ENCODE data around the gene NKIRAS1. TPM values are rescaled to one million over a fixed set of nuclear protein-coding genes. Genes with fewer than 3 reads are reported as not detected.
"Not testable (repeated sequence)": the region's sequence is repeated elsewhere in the genome, so short reads cannot be mapped to it uniquely, and the experiment has no call there.

NKIRAS1 gene
- total and polyA plus RNA-seq, 8 donors: 8.8 to 19.7 (median 14.5) TPM

DNA sequence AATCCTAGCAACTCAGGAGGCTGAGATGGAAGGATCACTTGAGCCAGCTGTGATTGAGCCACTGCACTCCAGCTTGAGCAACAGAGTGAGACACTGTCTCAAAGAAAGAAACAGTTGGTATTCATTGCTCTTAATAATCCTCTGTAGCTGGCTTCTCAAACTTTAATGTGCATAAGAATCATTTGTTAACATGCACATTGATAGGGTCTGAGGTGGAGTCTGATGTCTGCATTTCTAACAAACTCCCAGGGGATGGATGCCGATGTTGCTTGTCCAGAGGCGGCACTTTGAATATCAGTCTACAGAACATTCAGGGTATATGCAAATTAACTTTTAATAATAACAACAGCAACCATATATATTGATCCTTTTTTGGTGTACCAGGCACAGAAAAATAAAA lies 39.9 kb downstream of the NKIRAS1 start:
- DNase-seq (no peak), ATAC-seq (no peak)
- no peaks in the 10 kb centered on the region for H3K9me3 ChIP-seq
- TF ChIP-seq, protein P1, sequence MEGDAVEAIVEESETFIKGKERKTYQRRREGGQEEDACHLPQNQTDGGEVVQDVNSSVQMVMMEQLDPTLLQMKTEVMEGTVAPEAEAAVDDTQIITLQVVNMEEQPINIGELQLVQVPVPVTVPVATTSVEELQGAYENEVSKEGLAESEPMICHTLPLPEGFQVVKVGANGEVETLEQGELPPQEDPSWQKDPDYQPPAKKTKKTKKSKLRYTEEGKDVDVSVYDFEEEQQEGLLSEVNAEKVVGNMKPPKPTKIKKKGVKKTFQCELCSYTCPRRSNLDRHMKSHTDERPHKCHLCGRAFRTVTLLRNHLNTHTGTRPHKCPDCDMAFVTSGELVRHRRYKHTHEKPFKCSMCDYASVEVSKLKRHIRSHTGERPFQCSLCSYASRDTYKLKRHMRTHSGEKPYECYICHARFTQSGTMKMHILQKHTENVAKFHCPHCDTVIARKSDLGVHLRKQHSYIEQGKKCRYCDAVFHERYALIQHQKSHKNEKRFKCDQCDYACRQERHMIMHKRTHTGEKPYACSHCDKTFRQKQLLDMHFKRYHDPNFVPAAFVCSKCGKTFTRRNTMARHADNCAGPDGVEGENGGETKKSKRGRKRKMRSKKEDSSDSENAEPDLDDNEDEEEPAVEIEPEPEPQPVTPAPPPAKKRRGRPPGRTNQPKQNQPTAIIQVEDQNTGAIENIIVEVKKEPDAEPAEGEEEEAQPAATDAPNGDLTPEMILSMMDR (IDR thresholded peaks at IDR 0.05): no peak
- H3K4me3 ChIP-seq: no peak overlapping the region
- peaks cover 6 to 48% of the 10 kb centered on the region in 2 donors for H3K4me1 ChIP-seq
- H3K27me3 ChIP-seq: no peaks in the 10 kb centered on the region
- H3K36me3 ChIP-seq: peaks cover 0 to 6% of the 10 kb centered on the region in 2 donors
- intact Hi-C loops (cut with DNase I): no loop called here
- no peak overlapping the region for H3K27ac ChIP-seq

DNA sequence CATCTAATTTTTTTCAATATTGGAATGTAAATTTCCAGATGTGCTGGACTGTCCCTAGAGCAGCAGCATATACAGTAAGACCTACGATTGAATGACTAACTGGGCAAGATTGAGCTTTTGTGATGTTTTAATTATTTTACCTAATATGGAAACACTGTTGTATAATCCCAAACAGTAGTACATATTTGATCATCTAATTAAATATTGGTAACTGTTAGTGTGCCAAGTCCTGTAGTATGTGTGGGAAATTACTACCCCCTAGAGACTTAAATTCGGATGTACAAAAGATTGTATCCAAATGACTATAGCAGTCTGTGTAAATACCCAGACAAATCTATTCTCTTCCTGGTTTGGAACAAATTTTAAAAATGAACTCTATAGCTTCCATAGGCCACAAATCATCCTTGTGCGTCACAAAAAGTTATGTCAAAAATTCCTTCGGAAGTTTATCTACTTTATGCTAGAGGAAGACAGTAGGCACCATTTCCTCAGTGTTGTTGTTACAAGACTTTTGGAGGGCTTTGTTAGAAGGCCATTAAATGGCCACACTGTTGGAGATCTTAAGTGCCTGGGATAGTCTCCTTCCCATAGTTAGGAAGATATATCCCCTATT lies 41.6 kb downstream of the NKIRAS1 start:
- TF ChIP-seq, protein P1 (IDR thresholded peaks at IDR 0.05): no peak
- no peak overlapping the region for H3K27ac ChIP-seq

DNA sequence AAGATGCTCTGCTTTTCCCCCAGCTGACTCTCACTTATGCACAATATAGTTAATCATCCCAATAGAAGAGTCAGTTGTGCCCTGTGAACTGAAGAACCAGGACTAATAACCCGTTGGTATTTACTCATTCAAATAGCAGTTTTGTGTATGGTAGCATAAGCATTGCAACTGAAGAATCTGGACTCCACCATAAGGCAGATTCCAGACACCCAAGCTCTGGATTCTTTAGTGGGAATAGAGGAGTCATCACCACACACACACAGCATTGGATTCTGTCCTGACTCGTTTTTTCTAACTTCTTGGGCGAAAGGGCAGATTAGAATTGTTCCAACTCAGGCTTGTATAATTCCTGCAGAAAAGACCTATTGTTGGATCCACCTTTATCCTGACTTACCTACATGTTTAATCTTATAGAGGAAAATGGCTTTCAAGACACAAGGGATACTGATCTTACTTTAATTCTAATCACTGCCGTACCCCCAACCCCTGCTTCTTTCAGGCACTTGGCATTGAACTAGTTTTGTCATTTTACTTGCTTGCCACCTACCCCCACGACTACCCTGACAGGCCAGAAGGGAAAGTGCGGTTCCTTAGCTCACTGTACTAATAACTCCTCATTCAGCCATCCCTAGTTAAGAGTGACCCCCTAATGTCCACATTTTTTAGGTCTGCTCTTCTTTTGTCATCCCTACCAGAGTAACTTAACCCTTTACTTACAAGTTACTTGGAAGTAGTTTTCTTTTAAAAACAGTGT lies 42.3 kb downstream of the NKIRAS1 start:
- no peaks in the 10 kb centered on the region for H3K27me3 ChIP-seq
- TF ChIP-seq, protein P1 (IDR thresholded peaks at IDR 0.05): no peak
- no peak overlapping the region for H3K4me3 ChIP-seq
- no peak overlapping the region for H3K27ac ChIP-seq
- intact Hi-C loops (cut with DNase I): no loop called here
- ATAC-seq (peak; percentile 55), DNase-seq (no peak)
- H3K36me3 ChIP-seq: no peaks in the 10 kb centered on the region
- H3K4me1 ChIP-seq: peaks cover 6 to 43% of the 10 kb centered on the region in 2 donors
- no peaks in the 10 kb centered on the region for H3K9me3 ChIP-seq

More for the DNA sequence above, 41.6 kb downstream of the NKIRAS1 start:
- intact Hi-C loops (cut with DNase I): no loop called here
- H3K27me3 ChIP-seq: no peaks in the 10 kb centered on the region
- H3K36me3 ChIP-seq: no peaks in the 10 kb centered on the region
- ATAC-seq (no peak), DNase-seq (no peak)
- H3K4me1 ChIP-seq: peaks cover 6 to 38% of the 10 kb centered on the region in 2 donors
- no peak overlapping the region for H3K4me3 ChIP-seq
- no peaks in the 10 kb centered on the region for H3K9me3 ChIP-seq

DNA sequence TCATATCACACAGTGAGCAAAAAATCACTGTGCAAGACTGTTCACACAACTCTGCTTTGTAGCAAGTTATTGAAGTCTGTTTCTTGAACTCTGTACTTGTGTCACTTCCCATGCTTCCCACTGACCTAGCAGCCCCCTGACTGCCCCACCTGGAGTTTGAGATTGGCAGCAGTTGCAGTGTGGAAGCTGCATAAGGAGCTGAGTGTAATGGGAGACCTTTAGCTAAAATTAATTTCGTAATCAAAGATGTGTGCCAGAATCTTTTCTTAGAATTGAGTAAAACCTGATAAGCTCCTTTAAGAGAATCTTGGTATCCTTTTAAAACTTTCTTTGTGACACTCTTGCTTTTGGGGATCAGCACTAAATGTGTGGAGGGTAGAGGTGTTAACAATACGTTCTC lies 42.8 kb downstream of the NKIRAS1 start:
- intact Hi-C loops (cut with DNase I): no loop called here
- ATAC-seq: peak; percentile 29
- H3K27me3 ChIP-seq: no peaks in the 10 kb centered on the region
- H3K9me3 ChIP-seq: no peaks in the 10 kb centered on the region
- H3K36me3 ChIP-seq: no peaks in the 10 kb centered on the region
- no peak overlapping the region for H3K4me3 ChIP-seq
- DNase-seq: no peak
- H3K27ac ChIP-seq: no peak overlapping the region
- TF ChIP-seq, protein P1 (IDR thresholded peaks at IDR 0.05): no peak
- peaks cover 6 to 42% of the 10 kb centered on the region in 2 donors for H3K4me1 ChIP-seq

DNA sequence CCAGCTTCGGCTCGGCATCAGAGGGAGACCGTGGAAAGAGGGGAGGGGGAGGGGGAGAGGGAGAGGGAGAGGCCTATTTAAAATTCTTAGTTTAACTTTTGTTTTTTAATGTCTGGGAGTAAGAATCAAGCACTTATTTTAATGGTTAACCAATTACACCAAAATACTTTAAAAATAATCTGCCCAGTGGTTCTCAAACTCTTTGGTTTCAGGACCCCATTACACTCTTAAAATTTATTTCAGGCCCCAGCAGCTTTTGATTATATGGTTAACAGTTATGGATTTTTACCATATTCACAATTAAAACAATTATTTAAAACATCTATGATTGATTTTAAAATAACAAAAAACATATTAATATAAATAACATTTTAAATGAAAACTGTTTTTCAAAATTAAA lies 44.5 kb downstream of the NKIRAS1 start:
- Histone ChIP-seq H3K4me1 (peaks cover 6 to 32% of the 10 kb centered on the region in 2 donors), H3K27me3 (no peaks in the 10 kb centered on the region), H3K36me3 (no peaks in the 10 kb centered on the region), H3K4me3 (no peak overlapping the region), H3K9me3 (no peaks in the 10 kb centered on the region), H3K27ac (no peak overlapping the region)
- TF ChIP-seq, protein P1 (IDR thresholded peaks at IDR 0.05): no peak
- DNase-seq (no peak), ATAC-seq (no peak)
- intact Hi-C loops (cut with DNase I): no loop called here

DNA sequence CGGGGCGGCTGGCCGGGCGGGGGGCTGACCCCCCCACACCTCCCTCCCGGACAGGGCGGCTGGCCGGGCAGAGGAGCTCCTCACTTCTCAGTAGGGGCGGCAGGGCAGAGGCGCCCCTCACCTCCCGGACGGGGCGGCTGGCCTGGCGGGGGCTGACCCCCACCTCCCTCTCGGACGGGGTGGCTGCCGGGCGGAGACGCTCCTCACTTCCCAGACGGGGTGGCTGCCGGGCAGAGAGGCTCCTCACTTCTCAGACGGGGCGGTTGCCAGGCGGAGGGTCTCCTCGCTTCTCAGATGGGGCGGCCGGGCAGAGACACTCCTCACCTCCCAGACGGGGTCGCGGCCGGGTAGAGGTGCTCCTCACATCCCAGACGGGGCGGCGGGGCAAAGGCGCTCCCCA lies 45.4 kb downstream of the NKIRAS1 start:
- H3K9me3 ChIP-seq; H3K27ac ChIP-seq; intact Hi-C loops (cut with DNase I); DNase-seq; ATAC-seq; H3K4me3 ChIP-seq; H3K36me3 ChIP-seq; H3K27me3 ChIP-seq: not testable (repeated sequence)
- H3K4me1 ChIP-seq: peaks cover 0 to 24% of the 10 kb centered on the region in 2 donors

DNA sequence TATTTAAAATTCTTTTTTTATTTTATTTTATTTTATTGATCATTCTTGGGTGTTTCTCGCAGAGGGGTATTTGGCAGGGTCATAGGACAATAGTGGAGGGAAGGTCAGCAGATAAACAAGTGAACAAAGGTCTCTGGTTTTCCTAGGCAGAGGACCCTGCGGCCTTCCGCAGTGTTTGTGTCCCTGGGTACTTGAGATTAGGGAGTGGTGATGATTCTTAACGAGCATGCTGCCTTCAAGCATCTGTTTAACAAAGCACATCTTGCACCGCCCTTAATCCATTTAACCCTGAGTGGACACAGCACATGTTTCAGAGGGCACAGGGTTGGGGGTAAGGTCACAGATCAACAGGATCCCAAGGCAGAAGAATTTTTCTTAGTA lies 46.1 kb downstream of the NKIRAS1 start:
- H3K4me3 ChIP-seq; H3K27me3 ChIP-seq; DNase-seq; ATAC-seq; H3K36me3 ChIP-seq; H3K27ac ChIP-seq; H3K9me3 ChIP-seq; intact Hi-C loops (cut with DNase I): not testable (repeated sequence)
- H3K4me1 ChIP-seq: peaks cover 0 to 27% of the 10 kb centered on the region in 2 donors
